Left ventricle myocardium inferior (tissue), 1 donor: Measurements from ENCODE around the gene CTCF. TPM values are rescaled to one million over a fixed set of nuclear protein-coding genes. Genes with fewer than 3 reads are reported as not detected.

Experiments
- DNase-seq: peaks from one replicate; pipeline ENCODE4 v3.0.0-alpha.2; 2020
- H3K27ac ChIP-seq: fragments of 200-600 bp; replicated peaks from 2 replicates; pipeline ENCODE4 v1.8.0; 2021
- H3K27me3 ChIP-seq: fragments of 200-600 bp; 2 replicates; pipeline ENCODE4 v1.8.0; 2021; ENCODE audit warnings: low read depth
- H3K36me3 ChIP-seq: fragments of 200-600 bp; 2 replicates; pipeline ENCODE4 v1.8.0; 2021
- H3K4me1 ChIP-seq: fragments of 200-600 bp; 2 replicates; pipeline ENCODE4 v1.8.0; 2021
- H3K4me3 ChIP-seq: fragments of 200-600 bp; 2 replicates; pipeline ENCODE4 v1.8.0; 2021; ENCODE audit warnings: mild to moderate bottlenecking, moderate library complexity
- H3K9me3 ChIP-seq: fragments of 200-600 bp; replicated peaks from 2 replicates; pipeline ENCODE4 v1.8.0; 2021
- intact Hi-C: fragments of 100-400 bp; cut with micrococcal nuclease; formaldehyde crosslinking; loops from one replicate; pipeline ENCODE4 v1.11.0; 2022
- total RNA-seq: library from RNA; stranded (reverse); fragmentation: NEBNext Ultra II Directional; extraction: Animal tissue kit (Norgen Biotek cat#: 25700); gene quantifications from one replicate; pipeline ENCODE4 v1.2.1, GENCODE V29; 2021
- TF ChIP-seq, protein P1 (sequence below): fragments of 200-600 bp; IDR thresholded peaks from 2 replicates; pipeline ENCODE4 v1.8.0; 2021; ENCODE audit warnings: antibody characterized with exemption, mild to moderate bottlenecking, borderline replicate concordance
- donor health status: DM: no; HTN: yes; CAD: no; lungs with severe emphysema.

Gene CTCF
- total RNA-seq, 1 donor from 2014 or later = 26.1 TPM

DNA sequence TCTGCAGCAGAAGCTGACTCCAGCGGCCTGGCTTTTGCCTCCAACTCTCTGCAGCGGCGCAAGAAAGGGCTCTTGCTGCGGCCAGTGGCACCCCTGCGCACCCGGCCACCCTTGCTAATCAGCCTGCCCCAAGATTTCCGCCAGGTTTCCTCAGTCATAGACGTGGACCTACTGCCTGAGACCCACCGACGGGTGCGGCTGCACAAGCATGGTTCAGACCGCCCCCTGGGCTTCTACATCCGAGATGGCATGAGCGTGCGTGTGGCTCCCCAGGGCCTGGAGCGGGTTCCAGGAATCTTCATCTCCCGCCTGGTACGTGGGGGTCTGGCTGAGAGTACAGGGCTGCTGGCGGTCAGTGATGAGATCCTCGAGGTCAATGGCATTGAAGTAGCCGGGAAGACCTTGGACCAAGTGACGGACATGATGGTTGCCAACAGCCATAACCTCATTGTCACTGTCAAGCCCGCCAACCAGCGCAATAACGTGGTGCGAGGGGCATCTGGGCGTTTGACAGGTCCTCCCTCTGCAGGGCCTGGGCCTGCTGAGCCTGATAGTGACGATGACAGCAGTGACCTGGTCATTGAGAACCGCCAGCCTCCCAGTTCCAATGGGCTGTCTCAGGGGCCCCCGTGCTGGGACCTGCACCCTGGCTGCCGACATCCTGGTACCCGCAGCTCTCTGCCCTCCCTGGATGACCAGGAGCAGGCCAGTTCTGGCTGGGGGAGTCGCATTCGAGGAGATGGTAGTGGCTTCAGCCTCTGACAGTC is 99.7 kb downstream of the CTCF start:
- TF ChIP-seq, protein P1, sequence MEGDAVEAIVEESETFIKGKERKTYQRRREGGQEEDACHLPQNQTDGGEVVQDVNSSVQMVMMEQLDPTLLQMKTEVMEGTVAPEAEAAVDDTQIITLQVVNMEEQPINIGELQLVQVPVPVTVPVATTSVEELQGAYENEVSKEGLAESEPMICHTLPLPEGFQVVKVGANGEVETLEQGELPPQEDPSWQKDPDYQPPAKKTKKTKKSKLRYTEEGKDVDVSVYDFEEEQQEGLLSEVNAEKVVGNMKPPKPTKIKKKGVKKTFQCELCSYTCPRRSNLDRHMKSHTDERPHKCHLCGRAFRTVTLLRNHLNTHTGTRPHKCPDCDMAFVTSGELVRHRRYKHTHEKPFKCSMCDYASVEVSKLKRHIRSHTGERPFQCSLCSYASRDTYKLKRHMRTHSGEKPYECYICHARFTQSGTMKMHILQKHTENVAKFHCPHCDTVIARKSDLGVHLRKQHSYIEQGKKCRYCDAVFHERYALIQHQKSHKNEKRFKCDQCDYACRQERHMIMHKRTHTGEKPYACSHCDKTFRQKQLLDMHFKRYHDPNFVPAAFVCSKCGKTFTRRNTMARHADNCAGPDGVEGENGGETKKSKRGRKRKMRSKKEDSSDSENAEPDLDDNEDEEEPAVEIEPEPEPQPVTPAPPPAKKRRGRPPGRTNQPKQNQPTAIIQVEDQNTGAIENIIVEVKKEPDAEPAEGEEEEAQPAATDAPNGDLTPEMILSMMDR = no peak
- H3K36me3 ChIP-seq = peaks cover 15% of the 10 kb centered on the region
- no peak overlapping the region for H3K27ac ChIP-seq
- DNase-seq = no peak
- intact Hi-C loops = no loop called here
- H3K27me3 ChIP-seq = no peaks in the 10 kb centered on the region
- peaks cover 48% of the 10 kb centered on the region for H3K4me1 ChIP-seq
- no peak overlapping the region for H3K4me3 ChIP-seq
- no peaks in the 10 kb centered on the region for H3K9me3 ChIP-seq

DNA sequence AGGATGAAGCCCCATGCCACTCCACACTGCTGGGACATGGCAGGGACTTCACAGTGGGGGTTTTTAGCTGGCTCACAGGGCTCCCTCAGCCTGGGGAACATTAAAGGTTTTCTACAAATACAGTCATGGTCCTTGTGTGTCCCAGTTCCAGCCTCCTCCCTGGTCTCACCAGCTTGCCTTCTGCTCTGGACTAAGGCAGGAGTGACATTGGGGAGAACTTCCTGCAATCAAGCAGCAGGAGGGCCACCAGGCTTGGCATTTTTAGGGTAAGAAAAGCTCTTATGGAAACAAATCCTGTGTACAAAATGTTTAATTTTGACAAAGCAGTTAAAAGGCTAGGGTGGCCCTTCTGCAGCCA is 100.3 kb downstream of the CTCF start:
- Histone ChIP-seq H3K36me3 (peaks cover 13% of the 10 kb centered on the region), H3K4me3 (no peak overlapping the region), H3K27ac (no peak overlapping the region), H3K4me1 (peaks cover 53% of the 10 kb centered on the region), H3K27me3 (no peaks in the 10 kb centered on the region), H3K9me3 (no peaks in the 10 kb centered on the region)
- intact Hi-C loops = no loop called here
- TF ChIP-seq, protein P1 = no peak
- DNase-seq = no peak

DNA sequence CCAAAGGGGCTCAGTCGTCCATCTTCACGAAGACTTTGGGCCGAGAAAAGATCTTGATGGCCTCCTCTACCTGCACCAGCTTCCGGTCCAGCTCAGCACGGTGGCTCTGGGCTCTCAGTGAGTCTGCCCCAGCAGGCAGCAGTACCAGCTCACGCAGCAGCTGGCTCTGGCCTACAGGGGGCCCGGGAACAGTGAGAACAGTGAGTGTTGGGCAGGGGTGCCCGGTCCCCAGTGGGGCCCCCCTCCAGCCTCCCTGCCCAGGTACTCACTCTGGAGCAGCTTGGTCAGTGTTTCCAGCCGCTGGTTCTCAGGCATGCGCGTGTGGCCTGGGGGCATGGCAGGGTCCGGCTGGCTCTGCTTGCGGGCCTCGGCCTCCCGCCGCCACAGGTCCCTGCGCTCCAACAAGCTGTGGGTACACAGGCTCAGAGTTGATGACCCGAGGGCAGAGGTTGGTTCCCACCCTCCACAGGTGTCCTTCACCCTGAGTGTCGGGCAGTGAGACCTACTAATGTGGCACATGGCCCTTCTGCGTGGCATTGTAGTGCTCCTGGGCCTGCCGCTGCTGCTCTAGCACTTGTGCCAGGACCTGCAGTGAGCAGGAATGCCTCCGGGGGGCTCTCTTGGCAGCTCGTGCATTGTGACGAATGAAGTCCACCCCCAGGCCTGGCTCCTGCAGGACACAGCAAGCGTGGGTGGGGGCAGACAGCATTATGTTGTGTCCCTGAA is 101.0 kb downstream of the CTCF start:
- peaks cover 60% of the 10 kb centered on the region for H3K4me1 ChIP-seq
- H3K27ac ChIP-seq = no peak overlapping the region
- H3K27me3 ChIP-seq = no peaks in the 10 kb centered on the region
- TF ChIP-seq, protein P1 = no peak
- intact Hi-C loops = no loop called here
- no peak overlapping the region for H3K4me3 ChIP-seq
- H3K9me3 ChIP-seq = no peaks in the 10 kb centered on the region
- H3K36me3 ChIP-seq = peaks cover 13% of the 10 kb centered on the region
- DNase-seq = no peak

DNA sequence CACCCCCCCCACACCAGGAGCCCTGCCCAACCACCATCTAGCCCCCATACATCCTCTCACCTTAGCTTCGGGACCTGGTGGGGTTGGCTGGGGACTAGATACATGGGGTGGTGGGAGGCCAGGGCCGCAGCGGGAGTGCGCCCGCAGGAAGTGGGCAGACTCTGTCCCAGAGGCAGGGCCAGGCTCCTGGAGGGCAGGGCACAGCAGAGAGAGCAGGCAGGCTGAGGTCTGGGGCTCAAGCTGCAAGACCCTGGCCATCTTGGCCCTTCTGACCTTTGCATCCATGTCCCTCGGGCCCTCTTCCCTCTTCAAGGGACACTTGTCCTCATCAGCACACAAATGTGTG is 101.5 kb downstream of the CTCF start:
- Histone ChIP-seq H3K4me3 (no peak overlapping the region), H3K9me3 (no peaks in the 10 kb centered on the region), H3K27me3 (no peaks in the 10 kb centered on the region), H3K4me1 (peaks cover 57% of the 10 kb centered on the region), H3K36me3 (peaks cover 13% of the 10 kb centered on the region), H3K27ac (no peak overlapping the region)
- TF ChIP-seq, protein P1 = no peak
- intact Hi-C loops = no loop called here
- DNase-seq = no peak

DNA sequence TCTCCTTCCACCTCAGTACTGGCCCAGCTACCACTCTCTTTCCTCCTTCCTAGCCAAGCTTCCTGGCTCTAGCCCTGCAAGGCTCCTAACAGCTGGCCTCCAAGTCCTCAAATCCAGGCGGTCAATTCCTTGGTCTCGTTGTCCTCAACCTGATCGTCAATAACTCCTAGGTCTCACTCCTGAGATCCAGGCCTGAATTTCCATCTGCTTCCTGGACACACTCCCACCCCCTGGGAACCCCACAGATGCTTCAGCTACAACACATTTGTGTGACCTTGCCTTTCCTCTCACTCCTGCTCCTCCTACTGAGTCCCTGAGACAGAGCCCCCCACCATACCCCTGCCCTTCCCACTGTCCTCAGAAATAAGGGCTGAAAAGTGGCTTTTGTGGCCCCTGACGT is 101.9 kb downstream of the CTCF start:
- H3K36me3 ChIP-seq = peaks cover 13% of the 10 kb centered on the region
- no peaks in the 10 kb centered on the region for H3K9me3 ChIP-seq
- TF ChIP-seq, protein P1 = no peak
- DNase-seq = no peak
- peaks cover 53% of the 10 kb centered on the region for H3K4me1 ChIP-seq
- no peak overlapping the region for H3K27ac ChIP-seq
- intact Hi-C loops = no loop called here
- no peaks in the 10 kb centered on the region for H3K27me3 ChIP-seq
- H3K4me3 ChIP-seq = no peak overlapping the region
